HT-29 (cell line): Measurements from ENCODE around the gene CENPVL1. TPM values are rescaled to one million over a fixed set of nuclear protein-coding genes. Genes with fewer than 3 reads are reported as not detected.
"Not testable (repeated sequence)": the region's sequence is repeated elsewhere in the genome, so short reads cannot be mapped to it uniquely, and the experiment has no call there.

Experiments used
- DNase-seq: peaks from one replicate; pipeline ENCODE4 v3.0.0-alpha.2; 2015; ENCODE audit warnings: low spot score
- total RNA-seq: library from RNA; depleted of rRNA; stranded (reverse); fragments of >200 nt; shearing (Covaris generic); gene quantifications from 2 replicates; pipeline ENCODE4 v1.2.3, GENCODE V29; 2014; rRNA removed

Gene CENPVL1
- total RNA-seq = not detected in 2 replicates

DNA sequence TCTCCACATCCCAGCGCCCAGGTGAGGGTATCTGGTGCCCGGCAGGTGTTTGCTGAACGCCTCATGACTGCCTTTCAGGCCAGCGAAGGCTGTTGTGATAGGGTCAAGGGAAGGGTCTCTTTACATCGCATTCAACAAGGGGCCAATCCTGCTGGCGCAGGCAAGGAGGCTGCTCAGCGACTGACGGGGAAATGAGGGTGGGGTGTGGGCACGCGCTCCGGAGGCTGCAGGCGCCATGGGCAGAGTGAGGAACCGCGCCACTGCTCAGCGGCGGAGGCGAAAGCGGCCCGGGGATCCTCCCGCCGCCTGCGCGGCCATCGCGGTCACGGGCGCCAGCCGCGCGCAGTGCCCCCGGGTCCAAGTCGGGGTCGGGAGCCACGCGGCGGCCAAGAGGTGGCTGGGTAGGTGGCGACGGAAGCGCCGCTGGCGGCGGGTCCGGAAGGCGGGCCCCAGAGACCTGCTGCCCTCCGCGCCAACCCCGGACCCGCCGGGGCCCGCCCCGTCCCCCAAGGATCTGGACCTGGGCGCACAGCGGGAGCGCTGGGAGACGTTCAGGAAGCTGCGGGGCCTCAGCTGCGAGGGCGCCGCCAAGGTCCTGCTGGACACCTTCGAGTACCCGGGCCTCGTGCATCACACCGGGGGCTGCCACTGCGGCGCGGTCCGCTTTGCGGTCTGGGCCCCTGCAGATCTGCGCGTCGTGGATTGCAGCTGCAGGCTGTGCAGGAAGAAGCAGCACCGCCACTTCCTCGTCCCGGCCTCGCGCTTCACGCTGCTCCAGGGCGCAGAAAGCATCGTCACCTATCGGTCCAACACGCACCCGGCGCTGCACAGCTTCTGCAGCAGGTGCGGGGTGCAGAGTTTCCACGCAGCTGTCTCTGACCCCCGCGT, at the start of gene CENPVL1:
TSS of gene CENPVL1 (plus strand) at position 236 of the 888 bp plus-strand sequence. CDS start at position 236, 0 bp downstream.
- not testable (repeated sequence) for DNase-seq

DNA sequence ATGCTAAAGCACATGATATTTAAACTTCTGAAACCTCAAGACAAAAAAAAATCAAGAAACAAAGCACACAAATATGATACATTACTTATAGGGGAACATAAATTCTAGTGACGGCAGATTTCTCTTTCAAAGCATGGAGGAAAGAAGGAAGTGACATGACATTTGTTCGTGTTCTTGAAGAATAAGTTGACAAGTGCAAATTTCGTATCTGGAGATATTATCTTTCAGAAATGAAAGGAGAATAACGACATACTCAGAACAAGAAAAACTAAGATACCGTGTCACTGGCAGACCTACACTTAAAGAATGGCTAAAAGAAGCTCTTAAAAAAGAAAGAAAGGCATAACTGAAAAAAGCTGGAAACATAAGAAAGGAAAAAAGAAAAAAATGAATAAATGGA, 44.3 kb upstream of the CENPVL1 start:
- DNase-seq = no peak

DNA sequence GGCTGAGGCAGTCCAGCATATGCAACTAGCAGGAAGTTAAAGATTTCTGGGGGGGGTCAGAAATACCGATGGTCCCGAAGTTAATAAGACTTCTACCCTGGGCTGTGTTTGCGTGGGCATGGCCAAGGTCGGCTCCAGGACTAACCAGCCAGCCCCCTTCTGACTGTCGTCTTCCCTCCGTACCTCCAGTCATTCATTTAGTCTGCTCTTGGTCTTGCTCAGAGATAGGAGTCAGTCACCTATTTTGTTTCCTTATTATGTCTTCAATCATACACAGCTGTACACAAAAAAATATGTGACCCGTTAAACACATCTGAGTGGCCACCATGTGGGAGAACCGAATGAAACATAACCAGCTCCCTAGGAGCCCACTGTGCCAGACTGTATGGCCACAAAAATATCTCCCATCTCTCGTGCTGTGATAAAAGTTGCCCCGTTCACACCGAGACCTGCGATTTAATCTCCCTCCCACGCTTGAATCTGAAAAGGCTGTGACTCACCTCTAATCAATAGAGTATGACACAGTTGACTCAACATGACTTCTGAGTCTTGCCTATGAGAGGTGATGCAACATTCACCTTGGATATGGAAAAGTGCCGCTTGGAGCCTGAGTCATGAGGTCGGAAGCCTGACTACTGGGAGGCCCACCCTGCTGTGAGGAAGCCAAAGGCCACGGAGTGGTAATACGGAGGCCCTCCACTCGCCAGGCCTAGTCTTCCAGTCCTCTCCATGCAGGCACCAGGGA, 30.5 kb upstream of the CENPVL1 start:
- not testable (repeated sequence) for DNase-seq

DNA sequence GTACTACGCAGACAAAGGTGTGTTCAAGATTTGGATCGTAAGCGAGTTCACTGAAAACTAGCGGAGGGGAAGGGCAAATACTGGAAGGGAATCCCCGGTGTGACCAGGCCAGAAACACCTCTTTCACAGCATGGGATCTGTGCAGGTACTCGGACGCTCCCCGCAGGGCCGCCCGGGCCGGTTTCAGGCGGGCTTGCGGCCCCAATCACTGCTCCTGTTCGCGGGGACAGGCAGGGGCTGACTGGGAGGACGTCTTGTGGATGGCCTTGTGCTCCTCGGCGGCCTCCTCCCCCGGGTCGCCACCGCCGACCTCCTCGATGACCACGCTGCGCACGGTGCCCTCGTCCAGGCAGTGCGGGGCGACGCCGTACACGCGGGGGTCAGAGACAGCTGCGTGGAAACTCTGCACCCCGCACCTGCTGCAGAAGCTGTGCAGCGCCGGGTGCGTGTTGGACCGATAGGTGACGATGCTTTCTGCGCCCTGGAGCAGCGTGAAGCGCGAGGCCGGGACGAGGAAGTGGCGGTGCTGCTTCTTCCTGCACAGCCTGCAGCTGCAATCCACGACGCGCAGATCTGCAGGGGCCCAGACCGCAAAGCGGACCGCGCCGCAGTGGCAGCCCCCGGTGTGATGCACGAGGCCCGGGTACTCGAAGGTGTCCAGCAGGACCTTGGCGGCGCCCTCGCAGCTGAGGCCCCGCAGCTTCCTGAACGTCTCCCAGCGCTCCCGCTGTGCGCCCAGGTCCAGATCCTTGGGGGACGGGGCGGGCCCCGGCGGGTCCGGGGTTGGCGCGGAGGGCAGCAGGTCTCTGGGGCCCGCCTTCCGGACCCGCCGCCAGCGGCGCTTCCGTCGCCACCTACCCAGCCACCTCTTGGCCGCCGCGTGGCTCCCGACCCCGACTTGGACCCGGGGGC, 28.2 kb upstream of the CENPVL1 start:
- not testable (repeated sequence) for DNase-seq

DNA sequence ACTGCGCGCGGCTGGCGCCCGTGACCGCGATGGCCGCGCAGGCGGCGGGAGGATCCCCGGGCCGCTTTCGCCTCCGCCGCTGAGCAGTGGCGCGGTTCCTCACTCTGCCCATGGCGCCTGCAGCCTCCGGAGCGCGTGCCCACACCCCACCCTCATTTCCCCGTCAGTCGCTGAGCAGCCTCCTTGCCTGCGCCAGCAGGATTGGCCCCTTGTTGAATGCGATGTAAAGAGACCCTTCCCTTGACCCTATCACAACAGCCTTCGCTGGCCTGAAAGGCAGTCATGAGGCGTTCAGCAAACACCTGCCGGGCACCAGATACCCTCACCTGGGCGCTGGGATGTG, 27.6 kb upstream of the CENPVL1 start, which contains the start of gene CENPVL2:
TSS of gene CENPVL2 (minus strand) at position 112 of the 343 bp plus-strand sequence. CDS start at position 112, 0 bp downstream.
- not testable (repeated sequence) for DNase-seq

DNA sequence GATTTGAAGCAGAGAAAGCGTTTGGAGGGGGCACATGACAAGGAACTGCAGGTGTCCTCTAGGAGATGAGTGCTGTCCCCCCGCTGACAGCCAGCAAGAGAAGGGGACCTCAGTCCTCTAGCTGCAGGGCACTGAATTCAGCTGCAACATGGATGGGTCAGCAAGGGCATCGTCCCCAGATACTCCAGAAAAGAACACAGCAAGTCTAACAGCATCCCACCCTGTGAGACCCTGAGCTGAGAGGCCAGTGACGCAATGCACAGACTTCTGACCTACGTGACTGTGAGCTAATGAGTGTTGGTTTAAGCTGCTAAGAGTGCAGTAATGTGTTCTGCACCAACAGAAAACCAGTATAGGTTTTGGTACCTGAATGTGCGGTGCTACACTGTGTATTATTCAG, 16.1 kb upstream of the CENPVL1 start:
- DNase-seq = no peak

DNA sequence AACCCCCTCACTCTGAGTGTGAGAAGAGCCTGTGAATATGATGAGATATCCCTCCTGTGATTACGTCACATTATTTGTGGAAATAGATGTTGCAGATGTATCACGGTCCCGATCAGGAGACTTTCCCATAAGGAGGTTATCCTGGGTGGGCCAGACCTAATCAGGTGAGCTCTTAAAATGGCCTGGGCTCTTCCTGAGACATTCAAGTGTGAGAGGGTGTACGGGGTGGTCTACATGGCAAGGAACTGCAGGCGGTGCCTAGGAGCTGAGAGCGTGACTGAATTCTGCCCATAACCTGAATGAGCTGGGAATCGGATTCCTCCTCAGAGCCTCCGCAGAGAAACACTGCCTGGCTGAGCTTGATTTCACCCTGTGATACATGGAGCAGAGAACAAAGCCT, 12.9 kb upstream of the CENPVL1 start:
- no peak for DNase-seq

DNA sequence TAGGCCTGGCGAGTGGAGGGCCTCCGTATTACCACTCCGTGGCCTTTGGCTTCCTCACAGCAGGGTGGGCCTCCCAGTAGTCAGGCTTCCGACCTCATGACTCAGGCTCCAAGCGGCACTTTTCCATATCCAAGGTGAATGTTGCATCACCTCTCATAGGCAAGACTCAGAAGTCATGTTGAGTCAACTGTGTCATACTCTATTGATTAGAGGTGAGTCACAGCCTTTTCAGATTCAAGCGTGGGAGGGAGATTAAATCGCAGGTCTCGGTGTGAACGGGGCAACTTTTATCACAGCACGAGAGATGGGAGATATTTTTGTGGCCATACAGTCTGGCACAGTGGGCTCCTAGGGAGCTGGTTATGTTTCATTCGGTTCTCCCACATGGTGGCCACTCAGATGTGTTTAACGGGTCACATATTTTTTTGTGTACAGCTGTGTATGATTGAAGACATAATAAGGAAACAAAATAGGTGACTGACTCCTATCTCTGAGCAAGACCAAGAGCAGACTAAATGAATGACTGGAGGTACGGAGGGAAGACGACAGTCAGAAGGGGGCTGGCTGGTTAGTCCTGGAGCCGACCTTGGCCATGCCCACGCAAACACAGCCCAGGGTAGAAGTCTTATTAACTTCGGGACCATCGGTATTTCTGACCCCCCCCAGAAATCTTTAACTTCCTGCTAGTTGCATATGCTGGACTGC, 2.8 kb downstream of the CENPVL1 start:
- not testable (repeated sequence) for DNase-seq

DNA sequence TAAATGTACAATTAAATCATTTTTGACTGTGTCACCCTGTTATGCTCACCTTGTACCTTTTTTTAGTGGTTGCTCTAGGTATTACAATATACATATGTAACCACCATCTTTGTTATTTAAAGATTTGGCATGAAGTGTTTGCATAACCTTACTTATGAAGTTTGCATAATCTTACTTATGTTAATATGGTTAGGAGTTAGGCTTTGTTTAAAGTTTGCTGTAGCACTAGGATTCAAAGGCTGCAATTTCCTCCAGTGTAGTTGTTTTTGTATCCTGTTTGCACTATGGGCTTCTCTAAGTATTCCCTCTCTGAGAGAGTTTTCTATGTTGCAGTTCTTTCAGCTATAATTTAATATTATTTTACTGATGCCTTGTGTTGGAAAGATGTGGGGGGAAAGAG, 17.9 kb downstream of the CENPVL1 start:
- no peak for DNase-seq

DNA sequence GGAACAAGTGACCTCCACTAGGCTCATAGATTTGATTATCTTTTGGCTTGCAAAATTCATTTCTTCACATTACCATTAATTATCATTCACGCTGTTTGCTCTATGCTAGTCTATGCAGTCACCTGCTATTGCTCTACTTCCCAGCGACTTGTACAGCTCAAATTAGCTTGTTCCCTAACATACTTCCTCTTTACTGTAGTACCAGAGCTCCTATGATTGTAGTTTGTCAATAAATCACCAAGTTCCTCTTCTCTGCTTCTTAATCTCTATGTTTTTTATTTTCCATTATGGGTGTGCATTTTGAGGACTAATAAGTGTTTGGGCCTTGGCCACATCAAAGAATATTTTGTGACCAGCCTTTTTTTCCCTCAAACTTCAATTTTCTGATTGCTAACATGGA, 26.8 kb downstream of the CENPVL1 start:
- no peak for DNase-seq

DNA sequence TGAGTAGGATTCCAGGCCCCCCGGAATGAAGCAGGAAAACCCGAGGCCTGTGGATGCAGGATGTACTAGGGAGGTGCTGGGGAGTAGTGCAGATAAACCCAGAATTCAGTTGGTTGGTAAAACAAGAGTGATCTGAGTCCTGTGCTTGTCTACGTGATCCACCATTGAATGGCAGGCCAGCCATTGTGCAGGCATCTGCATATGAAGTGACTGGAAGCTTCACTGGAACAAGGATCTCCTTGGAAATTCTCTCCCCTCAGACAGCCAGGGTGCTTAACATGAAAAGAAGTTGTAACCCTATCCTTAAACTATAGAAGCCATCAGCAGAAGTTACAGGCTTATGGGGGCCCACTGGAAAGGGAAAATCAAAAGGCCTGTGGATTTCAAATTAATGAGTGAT, 32.3 kb downstream of the CENPVL1 start:
- DNase-seq = no peak

DNA sequence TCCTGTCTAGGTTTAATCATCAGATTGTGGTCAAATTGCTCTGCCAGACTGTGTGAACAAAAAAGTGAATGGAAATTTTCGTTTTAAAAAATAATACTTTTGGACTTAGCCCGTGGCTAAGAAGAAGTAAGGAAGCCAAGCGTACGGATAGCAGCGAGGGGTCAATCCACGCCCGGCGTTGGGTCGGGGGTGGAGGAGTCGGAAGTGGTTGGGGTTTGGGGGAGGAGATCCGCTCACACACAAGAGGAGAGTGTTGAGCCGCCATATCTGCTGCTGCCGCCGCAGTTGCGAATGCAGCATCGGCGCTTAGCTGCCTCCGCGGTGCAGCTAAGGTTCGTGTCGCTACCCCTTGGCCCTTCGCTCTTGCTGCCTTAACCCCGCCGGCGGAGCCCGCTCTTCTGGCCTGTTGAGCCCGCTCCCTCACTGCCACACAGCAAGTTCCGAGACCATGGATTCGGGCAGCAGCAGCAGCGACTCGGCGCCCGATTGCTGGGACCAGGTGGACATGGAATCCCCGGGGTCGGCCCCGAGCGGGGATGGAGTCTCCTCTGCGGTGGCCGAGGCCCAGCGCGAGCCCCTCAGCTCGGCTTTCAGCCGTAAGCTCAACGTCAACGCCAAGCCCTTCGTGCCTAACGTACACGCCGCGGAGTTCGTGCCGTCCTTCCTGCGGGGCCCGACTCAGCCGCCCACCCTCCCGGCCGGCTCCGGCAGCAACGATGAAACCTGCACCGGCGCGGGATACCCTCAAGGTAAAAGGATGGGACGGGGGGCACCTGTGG, 33.1 kb downstream of the CENPVL1 start, which contains the start of gene GSPT2:
TSS of gene GSPT2 (plus strand) at position 264 of the 779 bp plus-strand sequence. CDS start at position 449, 185 bp downstream.
- no peak for DNase-seq

DNA sequence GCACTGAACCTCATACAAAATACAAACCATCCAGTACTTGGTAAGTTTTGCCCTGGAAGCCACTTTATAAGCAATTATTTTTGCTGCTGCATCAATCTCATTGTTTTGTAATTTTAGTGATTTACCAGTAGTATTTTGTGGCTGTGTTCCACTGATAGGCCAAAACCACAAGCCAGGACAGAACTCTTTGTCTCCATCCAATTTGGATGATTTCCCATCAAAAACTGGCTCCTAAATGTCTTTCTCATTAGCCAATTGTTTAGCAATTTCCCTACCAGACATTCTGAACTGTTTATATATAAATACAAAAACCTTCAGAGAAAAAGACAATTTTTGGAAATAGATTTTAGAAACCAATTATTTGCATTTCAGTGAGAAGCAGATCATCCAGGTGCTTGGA, 37.4 kb downstream of the CENPVL1 start:
- DNase-seq = no peak

DNA sequence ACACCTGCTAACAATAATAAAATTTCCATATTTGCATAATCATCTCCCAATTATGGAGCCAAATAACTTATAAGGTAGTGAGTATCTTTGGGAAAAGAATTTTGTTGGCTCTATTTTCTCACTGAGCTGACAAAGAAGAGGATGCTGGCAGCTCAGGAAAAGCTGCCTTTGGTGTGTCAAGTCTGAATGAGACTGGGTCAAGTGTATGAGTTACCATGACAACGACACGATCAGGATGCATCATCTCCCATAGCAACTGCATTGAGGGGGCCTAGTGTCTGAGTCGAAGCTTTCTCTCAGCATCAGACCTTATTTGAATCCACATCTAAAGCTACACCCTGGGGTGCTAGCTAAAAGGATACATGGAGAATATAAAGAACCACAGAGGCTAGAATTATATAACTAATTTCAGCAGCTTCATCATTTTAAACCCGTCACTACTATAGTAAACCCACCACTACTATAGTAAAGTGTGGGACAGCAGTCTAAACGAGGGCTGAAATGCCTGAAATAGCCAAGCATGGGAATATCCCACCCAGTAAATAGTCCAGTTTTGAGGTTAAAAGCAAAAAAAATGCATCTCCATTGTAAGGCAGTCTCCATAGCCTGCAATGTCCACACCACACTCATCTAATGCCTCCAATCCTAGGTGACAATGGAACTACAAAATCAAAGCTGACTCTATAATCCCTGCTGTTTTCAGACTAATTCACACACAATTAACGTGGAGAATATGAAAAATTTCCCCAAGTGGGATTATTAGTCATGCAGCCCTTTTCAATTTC, 48.9 kb downstream of the CENPVL1 start:
- no peak for DNase-seq

DNA sequence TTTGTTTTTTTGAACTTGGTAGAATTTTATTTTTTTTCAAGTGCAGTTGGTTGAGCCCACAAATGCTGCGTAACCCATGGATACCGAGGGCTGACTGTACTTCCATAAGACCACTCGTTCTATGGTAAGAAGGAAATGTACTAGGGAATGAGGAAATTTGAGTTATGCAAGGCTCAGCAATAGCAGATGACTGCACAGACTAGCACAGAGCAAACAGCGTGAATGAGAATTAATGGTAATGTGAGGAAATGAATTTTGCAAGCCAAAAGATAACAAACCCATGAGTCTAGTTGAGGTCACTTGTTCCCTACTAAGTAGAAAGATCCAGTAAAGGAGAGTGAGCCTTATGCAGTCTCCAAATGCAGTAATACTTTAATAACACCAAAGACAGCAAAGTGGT, 50.3 kb downstream of the CENPVL1 start:
- no peak for DNase-seq
